GM12878 (cell line): ENCODE measurements around the gene PSMB5. TPM values are rescaled to one million over a fixed set of nuclear protein-coding genes. Genes with fewer than 3 reads are reported as not detected.

ENCODE experiments used
- EP300 ChIP-seq, 2 experiments: fragments of 150-350 bp in 1 of 2; IDR thresholded peaks; 2 replicates each; pipeline ENCODE4 v1.6.1; 2011 to 2012; ENCODE audit warnings: low read depth in 2 of 2, low read length in 2 of 2, borderline replicate concordance in 1 of 2, improper control_type of control experiment in 1 of 2, inconsistent platforms in 1 of 2; ENCODE audit not compliant: control insufficient read depth in 1 of 2
- HDAC2 ChIP-seq: fragments of 200-600 bp; sonication (generic); IDR thresholded peaks from 2 replicates; pipeline ENCODE4 v1.6.1; 2017
- IKZF1 ChIP-seq: fragments of 450-650 bp; conservative IDR thresholded peaks from 2 replicates; pipeline ENCODE4 v1.6.1; 2017; ENCODE audit warnings: antibody characterized with exemption, mild to moderate bottlenecking
- KLF5 ChIP-seq: fragments of 450-650 bp; IDR thresholded peaks from 2 replicates; pipeline ENCODE4 v1.6.1; 2014; ENCODE audit warnings: mild to moderate bottlenecking; ENCODE audit not compliant: partially characterized antibody
- NKRF ChIP-seq: fragments of 450-650 bp; conservative IDR thresholded peaks from 2 replicates; pipeline ENCODE4 v1.6.1; 2017; ENCODE audit warnings: mild to moderate bottlenecking, moderate library complexity
- POLR2AphosphoS5 ChIP-seq: IDR thresholded peaks from 2 replicates; pipeline ENCODE4 v1.6.1; 2011; ENCODE audit warnings: mild to moderate bottlenecking, low read length, inconsistent platforms
- RB1 ChIP-seq: fragments of 450-650 bp; formaldehyde crosslinking; IDR thresholded peaks from 2 replicates; pipeline ENCODE4 v1.6.1; 2017; ENCODE audit warnings: mild to moderate bottlenecking, borderline replicate concordance
- SIN3A ChIP-seq: IDR thresholded peaks from 2 replicates; pipeline ENCODE4 v1.6.1; 2012; ENCODE audit warnings: low read depth, low read length, improper control_type of control experiment
- STAT3 ChIP-seq: IDR thresholded peaks from 2 replicates; pipeline ENCODE4 v1.6.1; 2011; ENCODE audit warnings: low read depth, low read length, improper control_type of control experiment
- SUPT20H ChIP-seq: IDR thresholded peaks from 2 replicates; pipeline ENCODE4 v1.6.1; 2011; ENCODE audit warnings: low read depth, mild to moderate bottlenecking, low read length, moderate library complexity, borderline replicate concordance; ENCODE audit not compliant: control insufficient read depth
- YBX1 ChIP-seq: fragments of 450-650 bp; IDR thresholded peaks from 2 replicates; pipeline ENCODE4 v1.6.1; 2016; ENCODE audit warnings: antibody characterized with exemption
- ZBTB11 ChIP-seq: fragments of 450-650 bp; formaldehyde crosslinking; IDR thresholded peaks from 2 replicates; pipeline ENCODE4 v1.5.0; 2022; ENCODE audit warnings: mild to moderate bottlenecking, missing genetic modification characterization
- ZNF274 ChIP-seq: IDR thresholded peaks from one replicate; pipeline ENCODE4 v1.8.0; 2011; ENCODE audit not compliant: insufficient read length, insufficient read depth
- polyA plus RNA-seq, 11 experiments: library from polyadenylated mRNA; depleted of rRNA in 4 of 11; unstranded in 6 of 11; stranded (reverse) in 5 of 11; fragments of >200 nt; fragmentation: Nextera tagmentation in 4 of 11; fragmentation: Illumina TruSeq in 1 of 11; extraction: Ambion mirVana in 4 of 11; extraction: Trizol in 1 of 11; gene quantifications; 1 replicate in 1 of 11; 2 replicates in 10 of 11; pipeline versions ENCODE4 v1.2.1 to v1.2.3, GENCODE V29; 2011 to 2016; ENCODE audit warnings: inconsistent platforms in 2 of 11, missing spikeins in 2 of 11, low read depth in 1 of 11
- total RNA-seq, 4 experiments: library from RNA; depleted of rRNA in 3 of 4; stranded (reverse); fragments of >200 nt in 3 of 4; fragmentation: Illumina TruSeq in 1 of 4; extraction: Trizol in 1 of 4; gene quantifications; 2 replicates each; pipeline versions ENCODE4 v1.2.1 to v1.2.3, GENCODE V29; 2013 to 2021
- TF ChIP-seq, protein P1 (sequence below): fragments of 450-650 bp; IDR thresholded peaks from 2 replicates; pipeline ENCODE4 v1.6.1; 2014; ENCODE audit warnings: mild to moderate bottlenecking
- TF ChIP-seq, protein P2 (sequence below): fragments of 450-650 bp; IDR thresholded peaks from 2 replicates; pipeline ENCODE4 v1.6.1; 2017; ENCODE audit warnings: mild to moderate bottlenecking
- TF ChIP-seq, protein P3 (sequence below): fragments of 450-650 bp; IDR thresholded peaks from 2 replicates; pipeline ENCODE4 v1.6.1; 2017; ENCODE audit warnings: mild to moderate bottlenecking, moderate library complexity

PSMB5 gene
- total and polyA plus RNA-seq, 10 of the 15 experiments (the other 5 are each of a cell fraction or from before 2014, with no cell fraction given) = 84.5 to 802 (median 144) TPM

DNA sequence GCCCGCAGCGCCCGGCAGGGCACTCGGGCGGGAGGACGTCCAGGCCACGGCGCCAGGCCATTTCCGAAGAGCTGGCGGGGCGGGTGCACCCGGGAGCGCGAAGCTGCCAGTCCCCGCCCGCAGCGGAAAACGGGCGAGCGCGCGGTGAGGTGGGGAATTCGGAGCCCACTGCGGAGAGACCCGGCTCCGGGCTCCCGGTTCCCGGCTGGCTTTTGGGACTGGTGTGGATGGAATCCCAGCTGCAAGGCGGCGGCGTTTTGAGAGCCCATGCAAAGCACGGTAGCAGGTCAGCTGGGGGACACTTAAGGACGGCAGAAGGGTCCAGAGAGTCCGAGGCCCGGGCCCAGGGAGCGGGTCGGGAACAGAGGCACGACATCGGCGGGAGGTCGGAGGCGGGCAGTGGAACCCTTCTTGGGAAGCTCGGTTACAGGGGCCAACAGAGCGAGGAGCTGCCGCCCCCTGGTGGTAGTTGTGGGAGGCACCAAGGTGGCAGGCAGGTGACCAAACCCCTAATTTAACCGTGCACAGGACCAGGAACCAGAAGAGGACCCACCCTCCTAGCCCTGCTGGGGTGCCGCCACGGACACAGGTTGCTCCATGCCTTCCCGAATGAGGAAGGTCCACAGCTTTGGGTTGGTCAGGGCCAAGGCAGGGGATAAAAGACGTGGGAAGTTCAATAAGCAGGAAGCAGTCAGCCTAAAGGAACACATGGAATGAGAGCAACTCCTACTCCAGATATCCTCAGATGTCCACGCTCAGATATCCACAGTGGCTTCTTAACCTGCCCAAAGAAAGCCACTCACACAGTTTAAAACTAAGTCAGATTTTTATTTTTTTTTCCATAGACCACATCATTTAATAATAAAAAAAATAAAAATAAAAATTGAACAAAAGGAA lies 23.3 kb upstream of the PSMB5 start (continued):
- TF ChIP-seq, protein P1, sequence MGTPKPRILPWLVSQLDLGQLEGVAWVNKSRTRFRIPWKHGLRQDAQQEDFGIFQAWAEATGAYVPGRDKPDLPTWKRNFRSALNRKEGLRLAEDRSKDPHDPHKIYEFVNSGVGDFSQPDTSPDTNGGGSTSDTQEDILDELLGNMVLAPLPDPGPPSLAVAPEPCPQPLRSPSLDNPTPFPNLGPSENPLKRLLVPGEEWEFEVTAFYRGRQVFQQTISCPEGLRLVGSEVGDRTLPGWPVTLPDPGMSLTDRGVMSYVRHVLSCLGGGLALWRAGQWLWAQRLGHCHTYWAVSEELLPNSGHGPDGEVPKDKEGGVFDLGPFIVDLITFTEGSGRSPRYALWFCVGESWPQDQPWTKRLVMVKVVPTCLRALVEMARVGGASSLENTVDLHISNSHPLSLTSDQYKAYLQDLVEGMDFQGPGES = no peak
- TF ChIP-seq, protein P2, sequence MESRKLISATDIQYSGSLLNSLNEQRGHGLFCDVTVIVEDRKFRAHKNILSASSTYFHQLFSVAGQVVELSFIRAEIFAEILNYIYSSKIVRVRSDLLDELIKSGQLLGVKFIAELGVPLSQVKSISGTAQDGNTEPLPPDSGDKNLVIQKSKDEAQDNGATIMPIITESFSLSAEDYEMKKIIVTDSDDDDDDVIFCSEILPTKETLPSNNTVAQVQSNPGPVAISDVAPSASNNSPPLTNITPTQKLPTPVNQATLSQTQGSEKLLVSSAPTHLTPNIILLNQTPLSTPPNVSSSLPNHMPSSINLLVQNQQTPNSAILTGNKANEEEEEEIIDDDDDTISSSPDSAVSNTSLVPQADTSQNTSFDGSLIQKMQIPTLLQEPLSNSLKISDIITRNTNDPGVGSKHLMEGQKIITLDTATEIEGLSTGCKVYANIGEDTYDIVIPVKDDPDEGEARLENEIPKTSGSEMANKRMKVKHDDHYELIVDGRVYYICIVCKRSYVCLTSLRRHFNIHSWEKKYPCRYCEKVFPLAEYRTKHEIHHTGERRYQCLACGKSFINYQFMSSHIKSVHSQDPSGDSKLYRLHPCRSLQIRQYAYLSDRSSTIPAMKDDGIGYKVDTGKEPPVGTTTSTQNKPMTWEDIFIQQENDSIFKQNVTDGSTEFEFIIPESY = no peak
- TF ChIP-seq EP300 (IDR thresholded peaks at IDR 0.05; ENCODE audit: borderline replicate concordance in 1 of 2, control insufficient read depth in 1 of 2, low read depth in 2 of 2, low read length in 2 of 2) = no peak
- TF ChIP-seq STAT3 = no peak
- TF ChIP-seq, protein P3, sequence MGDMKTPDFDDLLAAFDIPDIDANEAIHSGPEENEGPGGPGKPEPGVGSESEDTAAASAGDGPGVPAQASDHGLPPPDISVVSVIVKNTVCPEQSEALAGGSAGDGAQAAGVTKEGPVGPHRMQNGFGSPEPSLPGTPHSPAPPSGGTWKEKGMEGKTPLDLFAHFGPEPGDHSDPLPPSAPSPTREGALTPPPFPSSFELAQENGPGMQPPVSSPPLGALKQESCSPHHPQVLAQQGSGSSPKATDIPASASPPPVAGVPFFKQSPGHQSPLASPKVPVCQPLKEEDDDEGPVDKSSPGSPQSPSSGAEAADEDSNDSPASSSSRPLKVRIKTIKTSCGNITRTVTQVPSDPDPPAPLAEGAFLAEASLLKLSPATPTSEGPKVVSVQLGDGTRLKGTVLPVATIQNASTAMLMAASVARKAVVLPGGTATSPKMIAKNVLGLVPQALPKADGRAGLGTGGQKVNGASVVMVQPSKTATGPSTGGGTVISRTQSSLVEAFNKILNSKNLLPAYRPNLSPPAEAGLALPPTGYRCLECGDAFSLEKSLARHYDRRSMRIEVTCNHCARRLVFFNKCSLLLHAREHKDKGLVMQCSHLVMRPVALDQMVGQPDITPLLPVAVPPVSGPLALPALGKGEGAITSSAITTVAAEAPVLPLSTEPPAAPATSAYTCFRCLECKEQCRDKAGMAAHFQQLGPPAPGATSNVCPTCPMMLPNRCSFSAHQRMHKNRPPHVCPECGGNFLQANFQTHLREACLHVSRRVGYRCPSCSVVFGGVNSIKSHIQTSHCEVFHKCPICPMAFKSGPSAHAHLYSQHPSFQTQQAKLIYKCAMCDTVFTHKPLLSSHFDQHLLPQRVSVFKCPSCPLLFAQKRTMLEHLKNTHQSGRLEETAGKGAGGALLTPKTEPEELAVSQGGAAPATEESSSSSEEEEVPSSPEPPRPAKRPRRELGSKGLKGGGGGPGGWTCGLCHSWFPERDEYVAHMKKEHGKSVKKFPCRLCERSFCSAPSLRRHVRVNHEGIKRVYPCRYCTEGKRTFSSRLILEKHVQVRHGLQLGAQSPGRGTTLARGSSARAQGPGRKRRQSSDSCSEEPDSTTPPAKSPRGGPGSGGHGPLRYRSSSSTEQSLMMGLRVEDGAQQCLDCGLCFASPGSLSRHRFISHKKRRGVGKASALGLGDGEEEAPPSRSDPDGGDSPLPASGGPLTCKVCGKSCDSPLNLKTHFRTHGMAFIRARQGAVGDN = no peak
- TF ChIP-seq HDAC2 = no peak
- peak; percentile 88 for TF ChIP-seq IKZF1
- TF ChIP-seq POLR2AphosphoS5 = no peak; the same call in none of the 2 replicates
- no peak for TF ChIP-seq KLF5
- no peak for TF ChIP-seq YBX1
- TF ChIP-seq NKRF = peak; percentile 18; the same call in 1 of the 2 replicates
- no peak for TF ChIP-seq SUPT20H
- TF ChIP-seq RB1 = no peak
- no peak; the same call in 1 of the 2 replicates for TF ChIP-seq SIN3A
- no peak for TF ChIP-seq ZBTB11 (CRISPR knock-in tag)
- TF ChIP-seq ZNF274 = no peak
